NCI-H2029 treated with DMSO at 0.1 percent for 48 hours (cell line): ENCODE data around the gene SAMSN1.
"Not testable (repeated sequence)": the region's sequence is repeated elsewhere in the genome, so short reads cannot be mapped to it uniquely, and the experiment has no call there.

ENCODE experiments used
- DNase-seq: peaks from one replicate; lab custom pipeline; 2025; lab: John Stamatoyannopoulos, UW

Gene SAMSN1

DNA sequence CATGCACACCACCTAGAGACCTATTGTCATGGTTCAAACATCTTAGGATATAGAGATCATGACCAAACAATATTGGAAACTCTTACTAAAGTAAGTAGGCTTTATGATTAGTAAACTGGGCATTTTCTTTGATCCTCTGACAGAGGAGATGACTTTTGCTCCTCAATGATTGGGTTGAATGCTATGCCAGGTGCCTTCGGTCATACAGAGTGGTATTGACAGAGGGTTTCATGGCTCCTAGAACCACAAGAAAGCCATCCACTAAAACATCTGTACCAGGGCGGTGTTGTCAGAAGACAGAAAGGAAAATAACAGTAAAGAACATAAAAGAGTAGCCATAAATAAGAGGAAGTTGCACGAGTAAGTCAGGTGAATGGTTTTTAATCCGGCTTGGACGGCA lies 20.8 kb upstream of the SAMSN1 start:
- DNase-seq: no peak

DNA sequence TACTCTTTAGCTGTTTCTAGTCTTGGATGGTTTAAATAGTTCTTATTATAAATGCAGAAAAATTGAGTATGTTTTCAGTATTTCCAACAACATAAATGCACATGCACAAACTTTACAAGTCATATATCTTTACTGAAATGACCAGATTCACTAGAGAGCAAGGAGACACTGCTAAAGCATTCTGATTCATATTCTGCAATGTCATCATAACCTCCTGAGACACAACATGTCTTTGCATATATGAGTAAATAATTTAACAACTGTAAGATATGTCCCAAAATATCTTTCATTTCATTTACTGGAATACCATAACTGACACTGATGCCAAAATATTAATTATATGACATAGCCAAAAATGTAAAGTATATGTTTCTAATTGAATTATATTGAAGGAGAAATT lies 16.8 kb upstream of the SAMSN1 start:
- DNase-seq: no peak

DNA sequence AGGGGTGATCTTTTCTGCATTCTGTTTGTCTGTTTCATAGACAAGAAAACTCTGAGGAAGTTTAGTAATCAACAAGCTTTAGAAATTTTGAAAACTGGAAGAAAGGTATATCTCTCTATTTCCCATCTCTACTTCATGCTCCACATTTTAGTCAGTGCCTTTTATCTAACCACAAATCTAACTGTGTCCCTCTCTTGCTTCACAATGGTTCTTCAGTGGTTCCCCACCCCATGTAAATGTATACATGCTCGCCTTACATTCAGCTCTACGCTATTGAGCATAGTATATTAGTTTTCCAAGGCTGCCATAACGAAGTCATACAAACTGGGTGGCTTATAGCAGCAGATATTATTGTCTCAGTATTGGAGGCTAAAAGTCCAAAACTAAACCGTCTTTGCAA lies 14.4 kb upstream of the SAMSN1 start:
- no peak for DNase-seq

DNA sequence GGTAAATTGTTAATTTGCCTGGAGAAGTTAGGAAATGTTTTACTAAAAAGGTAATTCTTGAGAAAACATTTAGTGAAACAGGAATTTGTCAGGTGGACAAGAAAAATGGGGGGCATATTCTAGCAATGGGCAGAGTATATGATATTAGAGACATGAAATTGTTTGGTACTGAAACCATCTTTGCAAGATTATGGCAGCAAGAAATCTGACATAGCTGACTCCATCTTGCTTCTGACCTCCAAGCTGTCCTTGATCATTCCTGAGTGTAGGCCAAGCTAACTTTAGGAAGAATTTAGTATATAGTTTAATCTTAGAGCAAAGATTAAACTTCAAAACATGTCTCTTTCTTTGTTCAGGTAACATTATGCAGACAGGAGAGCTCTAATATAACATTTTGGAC lies 14.0 kb upstream of the SAMSN1 start:
- no peak for DNase-seq

DNA sequence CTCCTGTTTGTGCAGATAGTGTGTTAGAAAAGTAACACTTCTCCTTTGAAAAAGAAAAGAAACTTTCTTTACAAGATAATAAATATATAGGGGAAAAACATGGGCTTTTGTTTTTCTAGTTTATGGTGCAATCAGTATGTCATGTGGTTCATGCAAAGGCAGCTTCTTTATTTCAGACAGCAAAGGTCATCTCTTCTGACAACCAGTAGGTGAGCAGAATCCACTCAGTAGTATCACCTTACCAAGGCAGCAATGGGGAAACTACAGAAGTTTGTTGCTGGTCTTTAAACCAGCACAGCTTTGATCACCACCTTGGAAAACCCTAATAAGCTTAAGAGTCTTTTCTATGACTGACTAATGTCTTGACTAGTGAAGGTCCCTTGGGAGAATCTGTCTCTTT lies 13.0 kb upstream of the SAMSN1 start:
- no peak for DNase-seq

DNA sequence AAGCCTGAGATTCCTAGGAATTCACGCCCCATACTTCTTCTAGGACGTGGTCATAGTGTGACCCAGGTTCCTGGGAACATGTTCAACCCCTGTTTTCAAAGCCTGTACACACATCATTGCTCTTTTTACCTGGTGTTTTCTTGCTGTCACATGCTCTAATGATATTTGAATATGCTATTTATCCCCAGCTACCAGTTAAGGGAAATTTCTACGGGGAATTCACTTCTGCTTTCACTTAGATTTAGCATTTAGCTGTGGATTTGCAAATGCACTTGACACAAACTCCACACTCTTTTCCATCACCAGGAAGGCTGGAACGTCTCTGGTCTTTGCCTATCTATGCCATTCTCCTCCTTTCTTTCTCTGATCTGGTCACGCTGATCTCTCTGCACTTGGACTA lies 11.3 kb upstream of the SAMSN1 start:
- DNase-seq: no peak

DNA sequence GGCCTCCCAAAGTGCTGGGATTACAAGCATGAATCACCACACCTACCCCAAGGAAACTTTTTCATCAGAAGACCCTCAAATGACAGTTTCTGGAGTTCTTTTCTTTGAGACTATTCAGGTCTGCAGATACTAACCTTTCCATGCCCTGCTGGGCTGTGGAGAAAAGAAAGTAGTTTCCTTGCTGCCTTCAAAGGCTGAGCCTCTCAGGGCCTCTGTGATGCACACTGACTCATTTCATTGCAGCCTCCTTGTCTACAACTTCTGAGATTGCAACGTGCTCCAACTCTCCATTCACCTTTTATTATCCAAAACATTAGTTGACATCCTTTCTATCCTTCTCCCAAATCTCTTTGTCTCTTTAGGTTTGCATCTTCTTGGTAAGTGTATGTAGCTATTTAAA lies 8.8 kb upstream of the SAMSN1 start:
- DNase-seq: no peak

DNA sequence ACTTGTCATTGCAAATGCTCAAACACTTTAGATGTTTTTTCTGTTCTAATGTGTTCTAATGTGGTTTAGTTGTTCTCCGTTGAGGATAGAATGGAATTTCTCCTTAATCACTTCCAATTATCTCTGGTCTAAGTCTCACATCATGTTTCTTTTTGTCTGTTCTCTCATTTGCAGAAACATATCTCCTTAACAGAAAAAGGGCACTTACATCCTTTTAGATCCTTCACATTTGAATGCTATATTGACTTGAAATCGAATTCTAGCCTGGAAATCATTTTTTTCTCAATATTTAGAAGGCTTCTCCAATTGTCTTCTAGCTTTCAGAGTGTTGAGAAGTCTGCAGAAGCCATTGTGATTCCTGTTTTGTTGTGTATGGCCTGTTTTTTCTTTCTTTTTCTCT lies 7.3 kb upstream of the SAMSN1 start:
- no peak for DNase-seq

DNA sequence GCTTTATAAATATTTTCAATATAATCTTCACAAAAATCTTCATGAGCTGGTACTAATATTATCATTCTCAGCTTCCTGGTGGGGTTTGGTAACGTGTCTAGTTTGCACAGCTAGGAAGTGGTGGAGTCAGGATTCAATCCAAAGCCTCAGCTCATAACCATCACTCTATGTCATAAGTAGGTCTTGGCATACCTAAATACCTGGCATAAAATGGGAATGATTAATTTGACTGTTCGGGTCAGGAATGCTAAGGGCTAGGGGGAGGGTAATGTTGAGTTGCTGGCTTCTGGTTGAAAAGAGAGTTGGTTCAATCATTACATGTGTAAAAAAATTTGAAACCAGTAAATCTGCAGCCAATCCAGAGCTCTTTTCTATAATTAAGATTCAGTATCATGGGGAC lies 5.6 kb upstream of the SAMSN1 start:
- DNase-seq: no peak

DNA sequence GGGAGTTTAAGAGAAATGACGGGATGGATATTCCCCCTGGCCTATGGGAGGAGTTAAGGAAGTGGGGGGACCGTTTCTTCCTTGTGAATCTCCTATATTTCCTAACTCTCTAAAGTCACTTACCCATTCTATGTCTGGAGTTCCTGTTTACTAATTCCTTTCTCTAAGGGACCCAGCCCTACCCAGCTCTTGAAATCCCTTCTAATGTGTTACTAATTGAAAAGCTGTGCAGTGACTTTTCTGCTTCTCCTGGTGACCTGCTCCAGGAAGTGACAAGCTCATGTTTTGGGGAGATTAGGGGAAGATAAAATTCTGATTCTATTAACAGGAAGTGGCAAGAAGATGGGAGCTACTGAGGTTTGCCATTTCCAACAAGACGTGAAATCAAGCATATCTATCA lies 4.0 kb upstream of the SAMSN1 start:
- DNase-seq: no peak

DNA sequence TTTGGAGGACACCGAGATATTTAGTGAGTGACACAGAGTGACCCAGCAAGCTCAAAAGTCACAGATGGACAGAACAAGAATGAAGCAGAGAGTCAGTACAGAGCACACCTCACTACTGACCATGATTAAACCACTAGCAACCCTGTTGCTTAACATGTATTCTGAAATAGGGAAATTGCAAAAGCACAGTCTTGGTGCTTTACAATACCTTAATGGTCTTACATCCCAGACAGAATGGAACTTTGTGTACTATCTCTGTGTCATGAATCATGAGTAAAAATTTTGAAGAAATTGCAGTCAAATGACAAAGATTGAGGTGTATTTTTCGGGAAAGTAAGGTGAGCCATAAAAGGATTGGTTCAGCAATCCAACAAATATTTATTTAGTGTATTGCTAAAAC lies 2.7 kb upstream of the SAMSN1 start:
- no peak for DNase-seq

DNA sequence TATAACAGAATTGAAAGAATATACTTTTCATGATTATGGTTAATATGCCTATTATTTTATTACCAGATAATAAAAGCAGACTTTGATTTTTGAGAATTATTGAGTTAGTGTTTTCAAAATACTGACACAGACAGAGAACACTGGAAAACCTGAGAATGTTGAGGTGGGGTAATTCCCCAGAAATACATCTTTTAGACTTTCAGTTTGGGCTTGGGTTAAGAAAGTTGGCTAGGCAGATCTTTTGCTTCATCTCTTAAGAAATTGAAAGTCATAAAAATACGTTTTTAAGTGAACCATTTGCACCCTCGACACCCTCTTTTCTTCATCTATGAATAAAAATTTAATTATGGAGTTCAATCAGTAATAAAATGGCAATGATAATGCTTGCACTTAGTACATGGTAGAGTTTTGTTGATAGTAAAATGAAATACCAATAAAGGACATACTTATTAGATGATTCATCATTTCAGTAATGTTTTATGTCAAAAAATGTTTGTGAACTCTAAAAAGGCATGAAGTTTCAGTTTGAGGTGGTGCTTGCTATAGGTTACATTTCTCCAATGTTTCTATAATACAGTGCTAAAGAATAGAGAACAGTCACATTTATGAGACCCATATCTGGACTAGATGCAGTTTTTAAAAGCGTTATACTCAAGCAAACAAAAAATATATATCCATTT lies 1.9 kb upstream of the SAMSN1 start:
- DNase-seq: no peak

DNA sequence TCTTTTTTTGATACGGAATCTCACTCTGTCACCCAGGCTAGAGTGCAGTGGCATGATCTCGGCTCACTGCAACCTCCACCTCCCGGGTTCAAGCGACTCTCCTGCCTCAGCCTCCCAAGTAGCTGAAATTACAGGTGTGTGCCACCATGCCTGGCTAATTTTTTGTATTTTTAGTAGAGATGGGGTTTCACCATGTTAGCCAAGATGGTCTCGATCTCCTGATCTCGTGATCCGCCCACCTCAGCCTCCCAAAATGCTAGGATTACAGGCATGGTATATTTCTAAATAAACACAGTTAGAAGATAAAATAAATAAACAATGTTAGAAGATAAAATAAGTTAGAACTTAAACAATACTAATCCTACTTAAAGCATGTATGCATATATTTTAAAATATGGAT lies 604 bp upstream of the SAMSN1 start:
- not testable (repeated sequence) for DNase-seq

DNA sequence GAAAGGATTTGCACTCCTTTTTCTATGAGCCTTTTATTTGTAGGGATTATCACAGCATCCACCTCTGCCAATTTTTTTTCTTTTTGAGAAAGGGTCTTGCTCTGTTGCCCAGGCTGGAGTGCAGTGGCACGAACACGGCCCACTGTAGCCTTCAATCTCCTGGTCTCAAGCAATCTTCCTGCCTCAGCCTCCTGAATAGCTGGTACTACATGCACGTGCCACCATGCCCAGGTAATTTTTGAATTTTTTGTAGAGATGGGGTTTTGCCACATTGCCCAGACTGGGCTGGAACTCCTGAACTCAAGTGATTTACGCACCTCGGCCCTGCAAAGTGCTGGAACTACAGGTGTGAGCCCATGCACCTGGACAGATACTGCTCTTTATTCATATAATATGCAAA lies 2.1 kb downstream of the SAMSN1 start:
- DNase-seq: no peak

DNA sequence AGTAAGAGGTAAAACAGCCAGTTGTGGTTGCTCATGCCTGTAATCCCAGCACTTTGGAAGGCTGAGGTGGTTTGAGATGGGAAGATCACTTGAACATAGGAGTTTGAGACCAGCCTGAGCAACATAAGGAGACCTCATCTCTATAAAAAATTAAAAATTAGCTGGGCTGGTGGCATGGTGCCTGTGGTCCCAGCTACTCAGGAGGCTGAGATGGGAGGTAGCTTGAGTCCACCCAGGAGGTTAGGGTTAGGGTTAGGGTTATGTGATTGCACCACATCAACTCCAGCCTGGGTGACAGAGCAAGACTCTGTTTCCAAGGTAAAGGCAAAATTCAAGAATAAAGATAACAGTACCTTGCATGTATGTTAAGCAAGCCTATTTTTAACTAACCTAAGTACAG lies 3.5 kb downstream of the SAMSN1 start:
- no peak for DNase-seq

DNA sequence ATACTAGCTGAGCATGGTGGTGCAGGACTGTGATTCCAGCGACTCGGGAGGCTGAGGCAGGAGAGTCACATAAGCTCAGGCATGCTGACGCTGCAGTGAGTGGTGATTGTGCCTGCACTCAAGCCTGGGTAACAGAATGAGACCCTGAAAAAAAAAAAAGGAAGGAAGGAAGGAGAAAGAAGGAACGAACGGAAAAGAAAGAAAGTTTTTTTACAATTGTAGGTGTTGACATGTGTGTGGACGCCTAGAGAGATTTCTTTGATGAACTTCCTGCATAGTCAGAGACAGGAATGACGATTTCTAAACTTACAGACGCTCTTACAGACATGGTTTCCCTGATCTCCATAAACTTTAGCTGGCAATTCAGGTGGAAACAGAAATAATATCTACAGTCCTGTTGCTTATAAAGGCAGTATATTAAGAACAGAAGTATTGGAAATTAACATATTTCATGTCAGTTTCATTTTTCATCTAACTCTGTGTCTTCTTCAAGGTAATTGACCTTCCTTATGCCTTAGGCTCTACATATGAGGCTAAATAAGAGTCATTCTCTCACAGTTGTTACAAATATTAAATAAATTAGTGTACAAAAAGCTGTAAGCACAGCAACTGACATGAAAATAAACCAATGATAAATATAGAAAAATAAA lies 4.1 kb downstream of the SAMSN1 start:
- no peak for DNase-seq

DNA sequence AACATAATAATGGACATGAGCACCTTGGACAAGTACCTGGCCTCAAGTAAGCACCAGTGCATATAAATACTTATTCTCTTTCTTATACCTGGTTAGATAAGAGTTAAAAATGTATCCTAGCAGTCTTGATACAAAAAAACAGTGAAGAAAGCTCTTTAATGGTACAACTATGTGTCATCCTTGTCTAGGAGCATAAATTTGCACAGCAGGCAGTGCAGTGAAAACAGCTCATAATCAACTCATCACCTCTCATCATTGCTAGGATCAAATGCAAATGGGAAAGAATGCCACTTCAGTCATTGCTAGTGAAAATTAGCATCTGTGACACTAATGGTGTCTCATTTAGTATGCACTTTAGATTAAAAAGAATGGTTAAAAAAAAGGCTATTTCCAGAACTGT lies 7.6 kb downstream of the SAMSN1 start:
- no peak for DNase-seq

DNA sequence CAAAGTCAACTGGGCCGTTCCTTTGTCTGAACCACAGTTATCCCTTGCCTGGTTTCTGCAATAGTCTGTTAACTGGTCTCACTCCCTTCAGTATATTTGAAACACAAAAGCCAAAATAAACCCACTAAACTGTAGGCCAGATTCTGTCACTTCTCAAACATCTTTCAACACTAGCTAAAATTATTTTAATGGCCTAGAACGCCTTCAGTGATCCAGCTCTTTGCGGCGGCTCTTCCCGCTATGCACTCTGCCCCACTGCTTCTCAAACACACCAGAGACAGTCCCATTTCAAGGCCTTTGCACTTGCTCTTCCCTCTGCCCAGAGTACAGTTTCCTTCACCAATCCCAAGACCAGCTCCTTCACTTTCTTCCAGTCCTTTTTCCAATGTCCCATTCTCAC lies 9.2 kb downstream of the SAMSN1 start:
- no peak for DNase-seq

DNA sequence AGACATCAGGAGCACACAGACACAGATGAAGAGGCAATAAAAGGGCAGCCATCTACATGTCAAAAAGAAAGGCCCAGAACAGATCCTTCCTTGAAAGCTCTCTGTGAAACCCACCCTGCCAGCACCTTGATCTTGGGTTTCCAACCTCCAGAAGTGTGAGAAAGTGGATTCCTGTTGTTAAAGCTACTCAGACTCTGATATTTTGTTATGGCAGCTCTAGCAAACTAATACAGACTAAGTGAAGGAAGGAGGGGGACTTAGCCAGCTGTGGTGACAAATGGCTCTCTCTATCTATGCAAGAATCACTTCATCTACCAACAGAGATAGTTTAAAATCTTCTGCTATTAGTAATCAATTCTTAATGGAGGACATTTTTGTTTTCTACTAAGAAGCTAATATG lies 10.4 kb downstream of the SAMSN1 start:
- DNase-seq: no peak

DNA sequence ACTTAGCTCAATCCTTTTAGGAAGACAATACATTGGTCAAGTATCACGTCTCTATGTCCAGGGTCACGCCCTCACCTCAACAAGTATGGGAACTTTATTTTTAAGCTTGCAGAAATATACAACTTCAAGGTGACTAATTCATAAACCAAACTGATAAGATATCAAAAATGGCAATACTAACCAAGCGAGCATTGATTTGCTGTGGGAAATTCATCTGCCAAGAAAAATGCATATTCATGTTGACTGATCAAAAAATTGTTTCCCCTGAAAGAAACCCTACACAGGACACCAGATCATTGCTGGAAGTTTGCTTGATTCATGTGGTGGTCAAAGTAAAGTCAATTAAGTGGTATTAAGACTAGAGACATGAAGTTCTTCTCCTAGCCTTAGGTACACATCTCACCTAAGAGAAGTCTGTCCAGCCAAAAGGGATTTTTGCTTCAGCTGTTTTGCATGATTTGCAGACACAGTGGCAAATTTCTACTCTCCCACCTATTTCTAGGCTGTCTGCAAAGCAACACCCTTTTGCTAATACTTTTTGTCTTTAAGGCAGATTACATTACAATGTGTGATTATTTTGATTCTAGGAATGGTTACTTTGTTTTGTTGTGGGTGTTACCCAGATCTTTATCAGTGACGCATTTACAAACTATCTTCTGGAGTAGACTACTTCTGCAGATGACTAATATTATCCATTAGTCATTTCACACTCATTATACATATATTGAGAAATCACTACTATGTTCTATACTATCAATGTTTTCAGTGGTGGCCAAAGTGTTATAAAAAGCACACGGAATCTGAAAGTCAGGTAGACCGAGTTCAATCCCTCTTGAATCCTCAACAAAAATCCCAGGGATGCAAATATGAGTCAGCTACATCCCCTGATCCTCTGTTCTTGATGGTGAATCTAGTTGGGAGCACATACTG lies 12.4 kb downstream of the SAMSN1 start:
- no peak for DNase-seq

DNA sequence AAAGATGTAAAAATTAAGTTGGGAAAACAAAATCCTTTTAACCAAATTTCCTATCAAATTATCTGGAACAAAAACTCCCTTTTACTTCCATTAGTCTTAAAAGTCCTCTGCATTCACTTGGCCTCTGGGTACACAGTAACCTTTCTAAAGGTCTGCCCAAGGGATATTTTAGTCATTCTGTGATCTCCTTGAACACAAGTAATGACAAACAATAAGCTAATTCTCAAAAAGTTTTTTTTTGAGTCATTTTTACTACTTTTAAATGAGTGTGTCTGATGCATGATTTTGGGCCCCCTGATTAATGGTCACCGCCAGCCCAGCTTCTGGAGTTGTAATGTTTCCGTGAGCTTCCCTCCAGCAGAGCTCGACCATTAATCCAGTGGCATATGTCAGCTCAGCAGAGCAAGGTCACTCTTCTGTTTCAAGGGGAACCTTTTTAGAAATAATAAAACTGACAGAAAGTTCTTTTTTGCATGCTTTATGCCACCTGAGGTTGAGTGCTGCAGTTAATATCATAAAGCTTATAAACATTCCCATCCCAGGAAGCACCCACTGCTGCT lies 14.3 kb downstream of the SAMSN1 start:
- DNase-seq: no peak

DNA sequence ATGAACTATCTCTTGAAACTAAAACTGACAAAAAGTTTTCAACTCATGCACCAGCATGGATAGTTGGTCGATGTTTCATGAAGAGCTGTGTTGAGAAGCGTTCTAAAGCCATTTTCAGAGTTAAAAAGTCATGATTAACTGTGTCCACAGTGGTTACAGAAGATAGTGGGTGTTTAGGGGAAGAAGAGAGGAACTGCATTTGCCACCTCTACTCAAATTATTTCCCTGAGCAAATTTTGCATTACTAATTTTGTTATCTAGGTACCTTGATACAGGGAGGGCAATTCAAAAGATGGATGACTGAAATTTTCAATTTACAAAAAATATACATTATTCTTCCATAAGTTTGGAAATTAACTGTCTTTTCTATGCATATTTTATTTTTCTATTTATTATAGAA lies 15.5 kb downstream of the SAMSN1 start:
- DNase-seq: no peak

DNA sequence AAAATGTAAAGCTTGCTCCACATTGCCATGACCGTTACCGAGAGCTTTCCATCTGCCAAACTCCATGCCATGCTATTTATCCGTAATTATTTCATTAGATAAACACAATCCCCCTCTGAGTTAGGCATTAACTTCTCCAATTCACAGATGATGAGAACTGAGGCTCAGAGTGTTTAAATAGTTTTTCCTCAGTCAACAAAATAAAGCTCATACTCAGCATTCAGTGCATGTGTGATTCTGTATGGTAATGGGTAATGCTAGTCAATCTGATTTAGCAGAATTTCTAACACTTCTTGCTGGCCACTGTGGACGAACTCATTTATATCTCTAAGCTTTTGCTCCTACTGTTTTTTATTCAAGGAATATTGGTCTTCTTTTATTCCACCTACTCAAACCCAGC lies 17.3 kb downstream of the SAMSN1 start:
- no peak for DNase-seq
